ENCODE results near the gene CXCL3. TPM values are rescaled to one million over a fixed set of nuclear protein-coding genes. Genes with fewer than 3 reads are reported as not detected.

The CXCL3 gene
- total and polyA plus RNA-seq, 9 of the 15 experiments (the other 6 are each of a cell fraction or from before 2014, with no cell fraction given) = 2.3 to 8.9 (median 6.1) TPM

DNA sequence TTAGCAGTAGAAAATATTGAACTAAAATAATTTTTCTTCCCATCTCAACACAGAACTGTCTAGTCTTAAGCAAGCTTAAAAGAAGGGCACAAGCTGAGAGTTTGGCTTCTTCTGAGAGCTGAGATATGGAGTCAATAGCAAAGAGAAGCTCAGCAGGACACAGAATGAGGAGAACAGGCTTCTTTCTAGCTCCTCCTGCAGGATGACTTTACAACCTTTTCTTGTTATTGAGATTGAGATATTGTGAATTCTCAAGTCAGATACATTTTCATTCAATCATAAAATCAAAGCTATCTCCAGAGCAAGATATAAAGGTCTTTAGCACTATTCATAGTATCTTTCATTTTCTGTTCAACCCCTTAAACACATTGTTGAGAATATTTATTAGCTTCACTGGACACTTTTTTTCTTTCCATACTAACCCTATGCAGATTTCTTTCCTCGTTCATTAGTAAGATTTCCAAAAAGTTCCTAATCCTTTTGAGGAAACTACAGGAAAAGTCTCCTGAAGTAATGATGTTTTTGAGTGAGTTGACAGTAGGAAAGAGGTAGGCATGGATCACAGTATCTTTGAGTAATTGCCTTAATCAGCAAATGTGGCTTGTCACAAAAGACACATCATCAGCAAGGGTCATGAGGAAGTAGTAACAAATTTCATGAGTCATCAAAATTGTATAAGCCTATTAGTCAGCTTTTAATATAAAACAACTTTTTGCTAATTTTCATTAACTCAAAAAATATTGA, 17.8 kb upstream of the CXCL3 start (continued):
- TF ChIP-seq, protein P1, sequence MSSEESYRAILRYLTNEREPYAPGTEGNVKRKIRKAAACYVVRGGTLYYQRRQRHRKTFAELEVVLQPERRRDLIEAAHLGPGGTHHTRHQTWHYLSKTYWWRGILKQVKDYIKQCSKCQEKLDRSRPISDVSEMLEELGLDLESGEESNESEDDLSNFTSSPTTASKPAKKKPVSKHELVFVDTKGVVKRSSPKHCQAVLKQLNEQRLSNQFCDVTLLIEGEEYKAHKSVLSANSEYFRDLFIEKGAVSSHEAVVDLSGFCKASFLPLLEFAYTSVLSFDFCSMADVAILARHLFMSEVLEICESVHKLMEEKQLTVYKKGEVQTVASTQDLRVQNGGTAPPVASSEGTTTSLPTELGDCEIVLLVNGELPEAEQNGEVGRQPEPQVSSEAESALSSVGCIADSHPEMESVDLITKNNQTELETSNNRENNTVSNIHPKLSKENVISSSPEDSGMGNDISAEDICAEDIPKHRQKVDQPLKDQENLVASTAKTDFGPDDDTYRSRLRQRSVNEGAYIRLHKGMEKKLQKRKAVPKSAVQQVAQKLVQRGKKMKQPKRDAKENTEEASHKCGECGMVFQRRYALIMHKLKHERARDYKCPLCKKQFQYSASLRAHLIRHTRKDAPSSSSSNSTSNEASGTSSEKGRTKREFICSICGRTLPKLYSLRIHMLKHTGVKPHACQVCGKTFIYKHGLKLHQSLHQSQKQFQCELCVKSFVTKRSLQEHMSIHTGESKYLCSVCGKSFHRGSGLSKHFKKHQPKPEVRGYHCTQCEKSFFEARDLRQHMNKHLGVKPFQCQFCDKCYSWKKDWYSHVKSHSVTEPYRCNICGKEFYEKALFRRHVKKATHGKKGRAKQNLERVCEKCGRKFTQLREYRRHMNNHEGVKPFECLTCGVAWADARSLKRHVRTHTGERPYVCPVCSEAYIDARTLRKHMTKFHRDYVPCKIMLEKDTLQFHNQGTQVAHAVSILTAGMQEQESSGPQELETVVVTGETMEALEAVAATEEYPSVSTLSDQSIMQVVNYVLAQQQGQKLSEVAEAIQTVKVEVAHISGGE (CRISPR knock-in tag; IDR thresholded peaks at IDR 0.05) = peak in 1 of 3 experiments; percentile 46; a peak in 1 of 6 replicates
- TF ChIP-seq, protein P2, sequence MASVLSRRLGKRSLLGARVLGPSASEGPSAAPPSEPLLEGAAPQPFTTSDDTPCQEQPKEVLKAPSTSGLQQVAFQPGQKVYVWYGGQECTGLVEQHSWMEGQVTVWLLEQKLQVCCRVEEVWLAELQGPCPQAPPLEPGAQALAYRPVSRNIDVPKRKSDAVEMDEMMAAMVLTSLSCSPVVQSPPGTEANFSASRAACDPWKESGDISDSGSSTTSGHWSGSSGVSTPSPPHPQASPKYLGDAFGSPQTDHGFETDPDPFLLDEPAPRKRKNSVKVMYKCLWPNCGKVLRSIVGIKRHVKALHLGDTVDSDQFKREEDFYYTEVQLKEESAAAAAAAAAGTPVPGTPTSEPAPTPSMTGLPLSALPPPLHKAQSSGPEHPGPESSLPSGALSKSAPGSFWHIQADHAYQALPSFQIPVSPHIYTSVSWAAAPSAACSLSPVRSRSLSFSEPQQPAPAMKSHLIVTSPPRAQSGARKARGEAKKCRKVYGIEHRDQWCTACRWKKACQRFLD (CRISPR knock-in tag; IDR thresholded peaks at IDR 0.05) = peak; percentile 95
- TF ChIP-seq ELF4 (CRISPR knock-in tag; IDR thresholded peaks at IDR 0.05) = peak; percentile 67; the same call in 1 of the 2 replicates
- TF ChIP-seq ZNF584 (CRISPR knock-in tag; IDR thresholded peaks at IDR 0.05; ENCODE audit: low read depth) = peak; percentile 88
- peak; percentile 68; the same call in 1 of the 2 replicates for TF ChIP-seq MBD2 (IDR thresholded peaks at IDR 0.05; ENCODE audit: borderline replicate concordance, low read depth)
- peak; percentile 86 for TF ChIP-seq NFE2 (IDR thresholded peaks at IDR 0.05; ENCODE audit: low read depth)
- TF ChIP-seq FOXK2 (conservative IDR thresholded peaks at IDR 0.05 in 1 of 2, IDR thresholded peaks at IDR 0.05 in 1 of 2; ENCODE audit: low read depth in 2 of 2) = peak in 1 of 2 experiments; percentile 3; a peak in 1 of 4 replicates
- peak; percentile 88 for TF ChIP-seq ZNF766 (CRISPR knock-in tag; conservative IDR thresholded peaks at IDR 0.05)
- peak; percentile 29; the same call in 1 of the 2 replicates for TF ChIP-seq GTF2E2 (tag; IDR thresholded peaks at IDR 0.05)
- TF ChIP-seq, protein P3, sequence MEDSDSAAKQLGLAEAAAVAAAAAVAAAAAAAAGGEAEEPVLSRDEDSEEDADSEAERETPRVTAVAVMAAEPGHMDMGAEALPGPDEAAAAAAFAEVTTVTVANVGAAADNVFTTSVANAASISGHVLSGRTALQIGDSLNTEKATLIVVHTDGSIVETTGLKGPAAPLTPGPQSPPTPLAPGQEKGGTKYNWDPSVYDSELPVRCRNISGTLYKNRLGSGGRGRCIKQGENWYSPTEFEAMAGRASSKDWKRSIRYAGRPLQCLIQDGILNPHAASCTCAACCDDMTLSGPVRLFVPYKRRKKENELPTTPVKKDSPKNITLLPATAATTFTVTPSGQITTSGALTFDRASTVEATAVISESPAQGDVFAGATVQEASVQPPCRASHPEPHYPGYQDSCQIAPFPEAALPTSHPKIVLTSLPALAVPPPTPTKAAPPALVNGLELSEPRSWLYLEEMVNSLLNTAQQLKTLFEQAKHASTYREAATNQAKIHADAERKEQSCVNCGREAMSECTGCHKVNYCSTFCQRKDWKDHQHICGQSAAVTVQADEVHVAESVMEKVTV (CRISPR knock-in tag; IDR thresholded peaks at IDR 0.05) = peak; percentile 35; the same call in 1 of the 2 replicates
- TF ChIP-seq SMAD4 (CRISPR knock-in tag; conservative IDR thresholded peaks at IDR 0.05) = peak; percentile 24
- TF ChIP-seq, protein P4, sequence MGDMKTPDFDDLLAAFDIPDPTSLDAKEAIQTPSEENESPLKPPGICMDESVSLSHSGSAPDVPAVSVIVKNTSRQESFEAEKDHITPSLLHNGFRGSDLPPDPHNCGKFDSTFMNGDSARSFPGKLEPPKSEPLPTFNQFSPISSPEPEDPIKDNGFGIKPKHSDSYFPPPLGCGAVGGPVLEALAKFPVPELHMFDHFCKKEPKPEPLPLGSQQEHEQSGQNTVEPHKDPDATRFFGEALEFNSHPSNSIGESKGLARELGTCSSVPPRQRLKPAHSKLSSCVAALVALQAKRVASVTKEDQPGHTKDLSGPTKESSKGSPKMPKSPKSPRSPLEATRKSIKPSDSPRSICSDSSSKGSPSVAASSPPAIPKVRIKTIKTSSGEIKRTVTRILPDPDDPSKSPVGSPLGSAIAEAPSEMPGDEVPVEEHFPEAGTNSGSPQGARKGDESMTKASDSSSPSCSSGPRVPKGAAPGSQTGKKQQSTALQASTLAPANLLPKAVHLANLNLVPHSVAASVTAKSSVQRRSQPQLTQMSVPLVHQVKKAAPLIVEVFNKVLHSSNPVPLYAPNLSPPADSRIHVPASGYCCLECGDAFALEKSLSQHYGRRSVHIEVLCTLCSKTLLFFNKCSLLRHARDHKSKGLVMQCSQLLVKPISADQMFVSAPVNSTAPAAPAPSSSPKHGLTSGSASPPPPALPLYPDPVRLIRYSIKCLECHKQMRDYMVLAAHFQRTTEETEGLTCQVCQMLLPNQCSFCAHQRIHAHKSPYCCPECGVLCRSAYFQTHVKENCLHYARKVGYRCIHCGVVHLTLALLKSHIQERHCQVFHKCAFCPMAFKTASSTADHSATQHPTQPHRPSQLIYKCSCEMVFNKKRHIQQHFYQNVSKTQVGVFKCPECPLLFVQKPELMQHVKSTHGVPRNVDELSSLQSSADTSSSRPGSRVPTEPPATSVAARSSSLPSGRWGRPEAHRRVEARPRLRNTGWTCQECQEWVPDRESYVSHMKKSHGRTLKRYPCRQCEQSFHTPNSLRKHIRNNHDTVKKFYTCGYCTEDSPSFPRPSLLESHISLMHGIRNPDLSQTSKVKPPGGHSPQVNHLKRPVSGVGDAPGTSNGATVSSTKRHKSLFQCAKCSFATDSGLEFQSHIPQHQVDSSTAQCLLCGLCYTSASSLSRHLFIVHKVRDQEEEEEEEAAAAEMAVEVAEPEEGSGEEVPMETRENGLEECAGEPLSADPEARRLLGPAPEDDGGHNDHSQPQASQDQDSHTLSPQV (IDR thresholded peaks at IDR 0.05) = peak; percentile 90

Data from K562 (cell line).